GM21528 (cell line): ENCODE data around the gene MARCKSL1.

Experiments used
- ATAC-seq: cut with Tn5 transposase; IDR thresholded peaks from one replicate; pipeline ENCODE4 v1.9.1; 2021; ENCODE audit warnings: mild to moderate bottlenecking, moderate library complexity; ENCODE audit not compliant: unreplicated experiment, low FRiP score

Gene MARCKSL1

GRCh38 chr1:32353431-32353830 lies 17.4 kb upstream of the MARCKSL1 start:
- no peak for ATAC-seq

GRCh38 chr1:32352831-32353383 lies 16.9 kb upstream of the MARCKSL1 start:
- ATAC-seq, result no peak

DNA sequence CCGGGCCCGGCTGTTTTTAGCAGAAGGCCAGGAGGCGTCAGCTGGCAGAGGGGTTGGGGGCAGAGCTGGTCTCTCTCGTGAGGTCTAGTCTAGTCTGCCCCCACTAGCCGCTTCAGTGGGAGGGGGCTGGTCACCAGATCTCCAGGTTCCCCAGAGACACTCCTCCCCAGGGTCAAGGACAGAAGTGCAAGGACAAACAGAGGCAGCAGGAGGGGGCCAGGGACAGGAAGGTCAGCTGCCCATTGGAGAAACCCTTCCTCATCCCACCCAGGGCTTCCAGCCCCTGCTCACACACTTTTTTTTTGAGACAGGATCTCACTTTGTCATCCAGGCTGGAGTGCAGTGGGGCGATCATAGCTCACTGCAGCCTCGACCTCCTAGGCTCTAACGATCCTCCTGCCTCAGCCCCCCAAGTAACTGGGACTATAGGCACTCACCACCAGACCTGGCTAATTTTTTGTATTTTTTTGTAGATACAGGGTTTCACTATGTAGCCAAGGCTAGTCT lies 16.3 kb upstream of the MARCKSL1 start:
- ATAC-seq, result no peak

DNA sequence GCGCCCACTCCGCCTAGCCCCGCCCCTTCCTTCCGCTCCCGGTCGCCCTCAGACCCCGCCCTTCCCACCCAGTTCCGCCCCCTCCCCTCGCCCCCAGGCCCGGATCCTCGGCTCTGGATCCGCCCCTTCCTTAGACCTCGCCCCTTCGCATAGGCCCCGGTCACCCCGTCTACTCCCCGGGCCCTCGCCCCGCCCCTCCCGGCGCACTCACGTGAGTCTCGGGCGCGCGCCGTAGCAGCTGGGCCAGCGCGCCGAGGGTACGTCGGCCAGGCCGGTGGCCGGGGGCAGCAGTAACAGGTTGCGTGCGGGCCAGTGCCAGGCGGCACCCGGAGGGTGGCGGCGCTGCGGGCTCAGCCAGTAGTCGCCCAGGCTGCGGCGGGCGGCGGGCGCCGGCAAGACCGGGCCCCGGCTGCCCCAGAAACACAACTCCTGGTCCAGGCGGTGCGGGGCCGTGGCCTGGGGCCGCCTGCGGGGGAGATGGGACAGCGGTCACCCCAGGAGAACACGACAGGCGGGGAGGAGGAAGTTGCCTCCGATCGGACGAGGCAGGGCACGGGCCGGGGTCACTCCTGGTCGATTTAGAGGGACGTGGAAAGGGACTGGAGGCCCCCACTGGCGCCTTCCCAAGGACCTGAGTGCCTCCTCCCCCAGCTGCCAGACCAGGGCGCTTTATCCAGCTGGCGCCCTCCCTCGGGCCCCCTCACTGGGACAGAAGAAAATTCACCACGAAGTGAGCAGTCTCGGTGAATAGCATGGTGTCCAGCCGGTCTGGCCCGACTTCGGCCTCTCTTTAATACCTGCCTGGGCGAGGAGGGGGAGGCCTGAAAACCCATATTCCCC lies 15.6 kb upstream of the MARCKSL1 start:
- ATAC-seq, result peak; percentile 72

- peak; percentile 40 for ATAC-seq
Observed at GRCh38 chr1:32350785-32351398, 14.9 kb upstream of the MARCKSL1 start.

DNA sequence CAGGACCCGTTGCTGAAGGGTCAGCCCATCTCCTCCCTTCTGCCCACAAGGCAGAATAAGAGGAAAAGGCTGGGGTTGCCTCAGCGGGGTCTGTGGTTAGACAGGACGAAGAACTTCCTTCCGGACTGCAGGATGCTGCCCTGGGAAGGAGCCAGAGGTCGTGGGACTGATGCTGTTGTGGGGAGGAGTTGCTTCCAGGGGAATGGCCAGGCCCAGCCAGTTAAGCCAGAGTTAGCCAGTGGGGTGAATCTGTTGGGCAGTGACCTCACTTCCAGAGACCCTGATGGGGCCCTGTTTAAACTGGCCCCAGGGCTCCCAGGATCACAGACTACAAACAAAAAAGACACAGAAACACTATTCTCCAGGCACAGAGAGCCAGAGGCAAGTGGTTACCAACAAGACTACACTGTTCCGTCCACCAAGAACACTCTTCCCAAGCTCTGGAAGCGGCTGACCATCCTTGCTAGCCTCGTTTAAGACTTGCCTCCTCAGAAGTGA lies 13.2 kb upstream of the MARCKSL1 start:
- ATAC-seq, result no peak

- ATAC-seq, result no peak
Observed at GRCh38 chr1:32346532-32347157, 10.6 kb upstream of the MARCKSL1 start.

DNA sequence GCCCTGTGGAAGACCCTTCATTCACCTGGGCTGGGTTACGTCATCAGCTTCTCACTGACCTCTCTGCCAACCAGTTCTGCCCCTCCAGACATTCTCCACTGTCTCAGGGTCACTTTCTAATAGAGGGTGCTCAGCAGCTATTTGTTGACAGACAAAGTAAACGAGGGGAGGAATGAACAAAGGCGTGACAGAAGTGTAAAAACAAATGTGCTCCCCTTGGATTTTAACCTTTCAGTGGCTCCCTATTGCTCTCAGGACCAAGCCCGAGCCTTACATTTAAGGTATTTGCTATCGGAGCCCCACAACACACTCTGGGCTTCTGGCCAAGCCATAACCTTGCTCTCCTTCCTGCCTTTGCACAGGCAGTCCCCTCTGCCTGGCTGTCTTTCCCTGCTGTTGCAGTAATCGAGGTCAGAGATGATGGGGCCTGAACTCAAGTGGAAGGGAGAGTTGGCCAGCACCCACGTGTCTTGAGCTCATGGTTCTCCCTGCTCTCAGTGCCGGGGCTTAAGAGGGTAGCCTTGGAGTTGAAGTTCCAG lies 9.3 kb upstream of the MARCKSL1 start:
- ATAC-seq, result no peak

- ATAC-seq, result no peak
Observed at GRCh38 chr1:32342704-32343103, 6.7 kb upstream of the MARCKSL1 start.

GRCh38 chr1:32341971-32342370 lies 5.9 kb upstream of the MARCKSL1 start:
- no peak for ATAC-seq

- ATAC-seq, result no peak
Observed at GRCh38 chr1:32341186-32341757, 5.2 kb upstream of the MARCKSL1 start.

DNA sequence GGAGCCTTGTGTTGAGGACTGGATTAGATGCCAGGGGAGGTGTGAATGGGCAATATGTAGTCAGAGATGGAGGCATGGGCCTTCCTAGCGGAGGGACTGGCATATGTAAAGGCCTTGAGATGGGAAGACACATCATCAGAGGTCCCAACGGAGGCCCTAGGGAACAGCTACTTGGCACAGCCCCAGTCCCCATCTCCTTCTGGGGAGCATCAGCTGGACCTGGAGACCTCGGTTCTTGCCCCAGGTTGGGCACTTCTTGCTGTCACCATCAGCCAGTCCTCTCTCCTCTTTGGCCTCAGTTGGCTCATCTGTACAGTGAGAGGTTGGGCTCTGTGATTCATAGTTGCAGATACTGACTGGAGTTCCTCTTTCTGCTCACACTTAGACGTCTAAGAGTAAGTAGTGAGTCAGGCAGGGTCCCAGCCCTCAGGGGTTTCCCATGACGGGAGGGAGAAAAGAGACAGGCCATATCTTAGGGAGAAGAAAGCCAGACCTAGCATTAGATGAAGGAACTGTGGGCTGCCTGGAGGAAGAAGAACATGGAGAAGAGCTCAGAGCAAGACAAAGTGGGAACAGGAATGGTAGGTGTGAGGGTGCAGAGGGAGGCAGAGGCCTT lies 3.4 kb upstream of the MARCKSL1 start:
- no peak for ATAC-seq

DNA sequence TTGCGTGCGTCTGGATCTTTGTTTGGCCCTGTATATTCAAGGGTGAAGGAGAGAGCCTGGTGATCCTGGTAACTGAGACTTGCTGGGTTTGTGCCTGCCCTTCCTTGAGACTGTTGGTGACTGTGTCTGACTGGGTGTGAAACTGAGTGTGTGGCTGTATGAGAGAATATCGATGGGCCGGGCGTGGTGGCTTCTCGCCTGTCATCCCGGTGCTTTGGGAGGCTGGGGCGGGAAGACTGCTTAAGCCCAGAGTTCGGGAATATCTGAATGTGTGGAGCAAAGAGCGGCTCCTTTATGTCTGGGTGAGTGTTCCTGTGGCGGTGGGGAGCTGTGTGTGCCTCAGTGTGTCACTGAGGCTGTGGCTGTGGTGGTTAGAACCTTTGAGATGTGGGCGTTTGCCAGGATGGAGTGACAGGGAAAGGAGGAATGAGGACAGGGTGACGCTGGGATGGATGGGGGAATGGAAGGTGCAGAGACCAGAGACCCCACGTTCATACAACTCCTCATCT lies 2.7 kb upstream of the MARCKSL1 start:
- ATAC-seq, result no peak

- no peak for ATAC-seq
Observed at GRCh38 chr1:32337855-32338636, 2.0 kb upstream of the MARCKSL1 start.

DNA sequence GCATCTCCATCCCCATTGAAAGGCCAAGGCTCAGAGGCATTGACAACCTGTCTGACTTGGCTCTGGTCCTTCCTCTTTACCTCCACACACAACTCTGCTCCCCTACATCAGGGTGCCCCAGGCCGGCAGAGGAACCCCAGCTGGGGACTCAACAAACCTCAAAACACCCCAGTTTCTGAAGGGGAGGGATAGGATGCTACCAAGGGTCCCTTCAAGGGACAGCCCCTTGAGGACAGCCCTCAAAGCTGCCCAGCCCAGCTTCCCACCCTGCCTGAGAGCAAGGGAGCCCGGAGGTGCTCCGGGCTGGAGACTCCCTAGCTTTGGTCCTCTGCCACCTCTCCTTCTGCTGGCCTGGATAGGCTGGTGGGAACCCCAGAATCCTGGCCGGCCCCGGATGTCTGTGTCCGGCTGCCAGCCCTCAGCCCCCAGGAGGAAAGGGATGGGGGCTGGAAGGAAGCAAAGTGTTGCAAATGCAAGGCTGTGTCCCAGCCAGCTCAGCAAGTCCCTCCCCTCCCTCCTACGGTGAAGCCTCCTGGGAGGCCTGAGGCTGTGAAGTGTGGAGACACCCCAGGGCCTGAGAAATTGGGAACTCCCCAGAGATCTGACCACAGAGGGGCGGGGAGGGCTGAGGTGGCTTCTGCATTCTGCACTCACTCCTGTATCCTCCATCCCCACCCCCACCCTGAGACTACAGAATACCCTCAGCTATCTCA lies 1.1 kb upstream of the MARCKSL1 start:
- peak; percentile 27 for ATAC-seq

DNA sequence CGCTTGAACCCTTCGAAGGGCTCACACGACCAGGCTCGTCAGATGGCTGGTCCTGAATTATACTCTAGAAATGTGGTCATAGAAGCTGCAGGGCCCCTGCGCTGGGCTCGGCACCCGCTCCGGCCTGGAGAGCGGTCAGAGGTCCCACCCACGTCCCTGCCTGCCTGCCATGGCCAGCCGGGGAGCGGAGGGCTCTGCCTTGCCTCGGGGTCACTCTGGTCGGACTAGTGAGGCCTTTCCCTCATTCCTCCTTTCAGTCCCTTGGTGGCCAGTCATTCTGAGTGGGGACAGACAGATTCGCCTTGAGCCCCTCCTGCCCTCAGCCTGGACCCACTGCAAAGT lies 529 bp upstream of the MARCKSL1 start:
- ATAC-seq, result peak; percentile 0

DNA sequence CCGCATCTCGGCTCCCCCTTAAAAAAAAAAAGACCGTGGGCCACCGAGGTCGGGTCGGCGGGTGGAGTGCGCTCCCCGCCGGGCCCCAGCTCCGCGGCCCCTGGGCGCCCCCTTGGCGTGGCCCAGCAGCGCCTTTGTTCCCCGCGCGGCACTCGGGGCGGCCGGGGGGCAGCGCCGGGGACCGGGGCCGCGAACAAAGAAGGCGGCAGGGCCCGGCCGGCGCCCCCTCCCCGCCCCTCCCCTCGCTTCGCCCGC lies 571 bp downstream of the MARCKSL1 start:
- peak; percentile 4 for ATAC-seq

GRCh38 chr1:32334864-32335534 lies 1.0 kb downstream of the MARCKSL1 start:
- ATAC-seq, result peak; percentile 31
